HPDE6-E6E7 (cell line): ENCODE measurements around the gene GRID2.

Experiments
- DNase-seq: peaks from one replicate; pipeline ENCODE4 v3.0.0; 2011; ENCODE audit warnings: missing footprints; ENCODE audit errors: extremely low spot score

GRID2 gene

DNA sequence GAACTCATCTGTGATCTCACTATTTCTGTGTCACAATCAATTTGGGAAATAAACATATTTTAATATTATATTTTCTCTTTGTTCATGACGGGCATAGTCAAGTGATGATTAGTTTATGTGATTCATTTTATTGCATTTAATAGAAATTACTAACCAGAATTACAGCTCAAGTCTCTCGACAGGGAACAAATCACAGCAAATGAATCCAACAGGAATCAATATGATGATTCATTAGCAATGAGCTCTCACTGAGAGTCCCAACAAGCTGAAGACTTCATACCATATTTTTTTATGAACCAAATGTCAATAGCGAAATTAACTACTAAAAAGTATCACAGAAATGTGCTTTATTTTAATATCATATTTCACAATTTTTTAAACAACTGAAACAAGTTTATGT lies 649.7 kb downstream of the GRID2 start:
- no peak for DNase-seq

DNA sequence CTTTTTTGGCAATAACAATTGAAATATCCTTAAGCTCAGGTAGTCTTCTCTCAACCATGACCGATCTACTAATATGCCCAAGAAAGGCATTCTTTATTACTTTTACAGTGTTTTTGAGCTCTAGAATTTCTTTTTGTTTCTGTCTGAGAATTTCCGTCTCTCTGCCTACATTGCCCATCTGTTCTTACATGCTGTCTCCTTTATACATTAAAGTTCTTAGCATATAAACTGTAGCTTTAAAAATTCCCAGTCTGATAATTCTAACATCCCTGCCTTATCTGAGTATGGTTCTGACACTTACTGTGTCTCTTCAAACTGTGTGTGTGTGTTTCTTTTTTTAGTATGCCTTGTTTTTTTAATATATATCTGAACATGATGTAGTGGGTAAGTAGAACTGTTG lies 658.1 kb downstream of the GRID2 start:
- no peak for DNase-seq

DNA sequence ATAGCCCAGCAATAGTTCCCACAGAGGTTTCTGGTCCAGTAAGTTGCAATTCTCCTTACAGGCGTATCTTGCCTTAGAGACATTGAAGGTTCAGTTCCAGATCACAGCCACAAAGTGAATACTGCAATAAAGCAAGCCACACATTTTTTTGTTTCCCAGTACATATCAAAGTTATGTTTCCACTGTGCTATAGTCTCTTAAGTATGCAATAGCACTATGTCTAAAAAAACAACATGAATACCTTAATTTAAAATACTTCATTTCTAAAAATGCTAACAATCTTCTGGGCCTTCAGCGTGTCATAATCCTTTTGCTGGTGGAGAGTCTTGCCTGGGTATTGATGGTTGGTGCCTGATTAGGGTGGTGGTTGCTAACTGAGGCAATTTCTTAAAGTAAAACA lies 659.1 kb downstream of the GRID2 start:
- DNase-seq = no peak

DNA sequence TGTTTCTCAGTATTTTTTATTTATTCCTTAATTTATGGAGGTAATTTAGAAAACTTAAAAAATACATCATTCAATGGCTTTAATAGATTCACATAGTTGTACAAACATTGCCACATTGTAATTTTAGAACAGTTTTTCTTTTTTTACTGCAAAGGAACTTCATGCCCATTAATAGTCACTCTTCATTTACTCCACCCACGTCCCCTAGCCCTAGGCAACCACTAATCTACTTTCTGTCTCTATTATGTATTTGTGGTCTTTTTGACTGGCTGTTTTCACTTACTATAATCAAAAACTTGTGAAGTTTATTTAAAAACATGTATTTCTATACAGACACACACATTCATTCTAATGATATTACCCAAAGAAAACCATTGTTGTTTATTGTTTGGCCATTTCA lies 664.8 kb downstream of the GRID2 start:
- DNase-seq = no peak

DNA sequence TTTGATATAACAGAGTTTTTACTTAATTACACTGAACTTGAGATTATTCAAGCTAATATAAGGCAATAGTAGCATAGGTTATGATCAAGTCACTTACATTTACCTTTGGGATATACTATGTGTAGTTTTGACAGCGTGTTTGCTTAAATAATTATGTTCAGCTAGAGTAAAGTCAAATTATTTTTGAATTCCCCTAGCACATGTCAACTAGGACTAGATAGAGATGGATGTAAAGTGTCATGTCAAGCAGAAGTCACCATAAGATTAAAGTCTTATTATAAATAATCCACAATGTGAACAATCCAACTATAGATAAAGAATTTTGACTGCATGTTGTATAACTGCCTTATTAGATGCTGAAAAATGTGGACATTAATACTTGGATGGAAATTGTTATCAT lies 665.2 kb downstream of the GRID2 start:
- DNase-seq = no peak

DNA sequence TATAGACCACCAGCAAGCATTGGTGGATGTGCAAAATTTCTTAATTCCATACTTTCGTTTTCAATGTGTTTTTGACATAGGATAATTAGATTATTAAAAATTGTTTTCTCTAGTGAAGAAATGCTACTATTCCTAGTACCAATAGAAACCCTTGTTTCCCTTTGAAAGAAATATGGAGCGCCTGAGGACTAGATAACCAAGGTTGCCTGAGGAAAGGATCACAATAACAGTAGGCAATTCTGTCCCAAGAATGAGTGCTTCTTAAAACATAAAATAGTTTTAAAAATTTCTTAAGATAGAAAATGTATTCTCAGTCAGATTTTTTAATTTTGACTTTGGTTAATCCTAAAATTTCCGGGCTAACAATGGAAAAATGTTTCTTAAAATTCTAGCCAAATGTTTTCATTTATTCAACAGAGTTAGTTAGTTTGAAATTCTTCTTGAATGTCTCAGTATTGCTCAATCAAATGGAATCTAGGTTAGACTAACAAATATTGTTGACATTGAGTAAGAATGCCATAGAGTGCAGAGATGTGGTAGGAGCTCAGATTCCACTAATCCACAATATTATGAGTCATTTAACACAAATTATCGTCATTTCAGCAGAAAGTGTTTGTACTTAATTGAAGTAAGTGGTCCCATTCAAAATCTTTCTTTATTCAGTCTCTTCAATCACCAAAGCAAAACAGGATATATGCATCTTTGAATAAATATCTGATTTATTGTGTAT lies 666.0 kb downstream of the GRID2 start:
- peak; percentile 46 for DNase-seq

DNA sequence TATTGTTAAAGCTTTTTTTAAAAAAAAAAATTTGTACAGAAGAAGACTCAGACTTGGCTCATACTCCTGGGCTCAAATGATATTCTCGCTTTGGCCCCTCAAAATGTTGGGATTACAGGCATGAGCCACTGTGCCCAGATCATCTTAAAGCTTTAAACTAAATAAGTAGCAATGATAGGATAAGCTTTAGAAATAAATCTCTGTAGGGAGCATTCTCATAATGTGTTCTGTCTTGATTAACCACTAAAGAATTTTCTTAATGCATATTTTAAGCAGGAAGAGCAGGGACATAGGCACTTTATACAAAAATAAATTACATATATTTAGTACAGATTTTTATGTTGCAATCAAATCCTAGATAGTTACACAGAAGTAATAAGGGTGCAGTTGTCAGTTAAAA lies 667.2 kb downstream of the GRID2 start:
- DNase-seq = no peak

DNA sequence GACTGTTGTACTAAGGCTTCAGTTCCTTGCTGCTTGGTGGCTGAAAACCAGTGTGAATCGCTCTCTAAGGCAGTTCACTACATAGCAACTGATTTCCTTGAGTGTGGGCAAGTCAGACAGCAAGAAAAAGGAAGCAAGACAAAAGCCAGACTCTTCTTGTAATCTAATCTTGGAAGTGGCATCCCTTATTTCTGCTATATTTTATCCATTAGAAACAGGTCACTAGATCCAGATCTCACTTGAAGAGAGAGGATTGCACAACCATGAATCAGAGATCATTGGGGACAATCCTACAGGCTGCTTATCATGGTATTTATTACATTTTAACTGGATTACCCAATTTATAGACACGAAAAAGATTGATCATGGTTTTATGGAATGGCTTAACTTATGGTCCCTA lies 684.5 kb downstream of the GRID2 start:
- DNase-seq = no peak

DNA sequence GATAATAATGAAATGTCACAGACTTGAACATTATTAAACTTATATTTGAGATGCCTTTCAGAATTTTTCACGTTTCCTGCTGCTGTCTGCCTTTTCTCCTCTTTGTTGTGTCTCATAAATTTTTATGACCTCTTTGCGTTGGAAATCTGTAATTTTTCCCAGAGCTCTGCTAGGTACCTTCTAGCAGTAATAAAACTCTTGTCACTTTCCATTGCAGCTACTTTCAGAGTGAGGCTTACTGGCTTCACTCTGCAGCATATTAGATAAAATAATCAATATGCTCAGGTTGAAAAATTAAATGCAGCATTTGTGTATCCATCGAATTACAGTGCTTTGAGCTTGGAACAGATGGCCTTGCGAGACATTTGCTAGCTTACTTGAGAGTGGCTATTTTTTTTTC lies 689.0 kb downstream of the GRID2 start:
- no peak for DNase-seq

DNA sequence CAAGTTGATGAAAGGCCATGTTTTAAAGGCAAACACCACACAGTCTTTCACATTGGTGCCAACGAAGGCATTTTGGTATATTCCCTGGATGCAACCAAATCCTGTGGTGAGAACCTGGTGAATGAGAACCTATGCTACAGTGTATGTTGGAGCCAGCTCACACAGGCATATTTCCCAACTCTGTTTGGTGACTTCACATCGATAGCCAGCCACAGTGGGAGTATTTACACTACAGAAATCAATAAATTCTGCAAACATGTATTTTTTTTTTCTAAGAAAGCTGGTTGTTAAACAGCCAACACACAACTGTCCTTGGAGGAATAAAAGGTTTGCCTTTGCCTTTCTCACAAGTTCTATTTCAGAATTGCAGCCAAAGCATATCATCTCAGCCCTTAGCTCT lies 691.0 kb downstream of the GRID2 start:
- no peak for DNase-seq

DNA sequence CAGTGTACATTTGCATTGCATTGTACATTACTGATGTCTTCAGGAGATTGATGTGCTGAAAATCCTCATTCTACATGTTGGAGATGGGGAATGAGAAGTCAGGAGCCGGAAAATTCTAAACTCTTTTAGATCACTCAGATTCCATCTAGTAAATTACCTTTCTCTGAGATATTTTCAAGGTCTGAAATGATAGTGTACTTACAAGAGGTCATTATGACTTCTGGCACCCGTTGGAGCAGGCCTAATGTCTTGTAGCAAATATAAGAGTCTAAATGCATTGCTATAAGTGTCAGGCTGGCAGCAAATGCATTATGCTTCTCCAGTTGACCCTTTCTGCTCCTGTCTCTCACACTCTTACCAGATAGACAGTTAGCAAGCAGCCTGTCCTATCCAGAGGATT lies 692.8 kb downstream of the GRID2 start:
- DNase-seq = no peak

DNA sequence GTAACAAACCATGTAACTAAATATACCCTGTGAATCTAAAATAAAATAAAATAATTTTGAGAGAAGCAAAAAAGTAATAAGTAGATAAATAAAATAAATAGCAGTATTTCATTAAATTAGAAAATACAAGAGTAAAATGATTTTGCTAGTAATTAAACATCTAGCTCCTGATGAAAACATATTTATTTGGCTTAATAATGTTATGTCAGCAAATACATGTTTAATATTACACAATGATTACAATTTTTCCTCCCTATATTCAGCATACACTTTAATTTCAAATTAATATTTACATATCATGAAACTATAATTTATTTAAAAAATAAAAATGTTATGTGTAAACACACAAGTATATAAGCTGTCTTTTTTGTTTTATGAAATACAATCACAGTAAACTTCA lies 697.1 kb downstream of the GRID2 start:
- no peak for DNase-seq

DNA sequence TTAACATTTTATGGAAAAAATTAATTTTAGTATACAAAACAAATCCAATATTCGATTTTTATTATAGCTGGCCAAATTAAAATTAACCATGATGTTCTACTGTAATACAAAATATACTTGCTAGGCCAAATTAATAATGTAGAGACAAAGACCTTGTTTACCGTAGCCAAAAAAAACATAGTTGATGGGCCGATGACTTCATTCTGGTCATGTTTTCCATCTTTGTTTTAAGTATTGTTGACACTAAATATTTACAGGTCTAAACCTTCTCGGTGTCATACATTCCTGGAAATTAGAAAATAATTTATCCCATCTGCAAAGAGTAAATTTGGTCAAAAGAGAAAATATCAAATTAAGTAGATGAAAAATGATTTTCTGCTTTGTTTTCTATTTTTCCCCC lies 698.5 kb downstream of the GRID2 start:
- DNase-seq = no peak

DNA sequence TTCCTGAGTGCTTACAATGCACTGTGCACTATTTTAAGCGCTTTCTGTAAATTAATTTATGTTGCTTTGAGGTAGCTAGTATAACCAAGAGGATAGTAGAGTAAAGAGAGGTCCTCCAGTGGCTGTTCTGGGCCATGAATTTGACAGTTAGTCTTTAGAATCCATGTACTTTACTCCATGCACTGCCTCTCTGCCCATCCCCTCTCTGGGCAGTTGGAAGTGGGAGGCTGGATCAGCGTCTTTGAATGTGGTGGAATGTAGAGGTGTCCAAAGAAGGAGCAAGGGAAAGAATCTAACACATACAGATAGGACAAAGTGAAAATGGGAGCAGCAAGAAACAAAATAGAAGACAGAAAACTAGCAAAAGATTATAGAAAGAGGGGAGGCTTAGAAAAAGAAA lies 712.6 kb downstream of the GRID2 start:
- DNase-seq = no peak

DNA sequence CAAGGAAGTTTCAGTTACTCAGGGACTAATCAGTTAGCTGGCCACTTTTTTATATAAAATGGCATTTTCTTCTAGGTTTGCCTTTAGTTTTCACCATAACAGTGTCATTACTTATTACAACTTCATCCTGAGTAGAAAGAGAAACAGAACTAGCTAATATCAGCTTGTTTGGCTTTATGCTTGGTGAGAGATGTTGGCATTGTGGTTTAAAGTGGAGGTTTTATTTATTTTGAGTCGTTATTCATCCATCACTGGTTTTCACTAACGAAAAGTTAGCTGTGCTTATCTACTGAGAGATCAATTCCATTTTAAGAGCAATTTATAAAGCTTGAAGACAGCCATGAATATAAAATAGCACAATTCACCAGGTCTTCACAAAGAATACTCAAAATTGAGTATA lies 714.5 kb downstream of the GRID2 start:
- DNase-seq = no peak

DNA sequence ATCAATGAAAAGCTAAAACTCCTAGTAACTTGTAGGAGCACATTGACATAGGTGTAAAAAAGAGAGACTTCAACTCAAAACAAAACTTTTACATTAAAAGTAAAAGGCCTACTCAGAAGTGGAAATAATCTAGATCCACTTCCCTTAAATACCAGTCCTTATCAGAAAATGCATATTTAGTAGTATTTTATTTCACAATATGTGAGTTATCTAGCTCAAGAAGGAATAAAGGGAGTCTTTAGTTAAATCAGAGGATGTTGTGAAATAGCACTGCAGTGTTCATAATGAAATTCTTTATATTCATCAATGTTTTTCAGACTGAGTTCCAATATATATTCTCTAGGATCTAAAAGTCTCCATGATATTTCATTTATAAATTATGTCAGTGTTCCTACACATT lies 715.0 kb downstream of the GRID2 start:
- no peak for DNase-seq

DNA sequence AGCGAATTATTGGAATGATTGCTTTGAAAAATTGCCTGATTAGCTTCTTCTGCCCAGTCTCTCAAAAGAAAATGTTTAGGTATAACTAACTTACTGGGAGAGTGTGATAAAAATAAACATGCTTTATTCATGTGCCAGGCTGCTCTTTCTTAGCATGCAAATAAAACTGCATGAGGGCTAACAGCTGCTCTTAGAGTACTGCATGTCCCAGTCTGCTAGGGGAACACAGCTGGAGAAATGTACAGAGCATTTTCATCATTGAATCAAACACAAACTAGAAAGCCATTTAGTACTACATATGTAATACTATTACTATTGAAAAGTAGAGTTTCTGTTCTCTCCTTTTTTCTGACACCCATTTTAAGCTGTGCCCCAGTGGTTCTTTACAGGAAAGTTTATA lies 726.0 kb downstream of the GRID2 start:
- DNase-seq = no peak

DNA sequence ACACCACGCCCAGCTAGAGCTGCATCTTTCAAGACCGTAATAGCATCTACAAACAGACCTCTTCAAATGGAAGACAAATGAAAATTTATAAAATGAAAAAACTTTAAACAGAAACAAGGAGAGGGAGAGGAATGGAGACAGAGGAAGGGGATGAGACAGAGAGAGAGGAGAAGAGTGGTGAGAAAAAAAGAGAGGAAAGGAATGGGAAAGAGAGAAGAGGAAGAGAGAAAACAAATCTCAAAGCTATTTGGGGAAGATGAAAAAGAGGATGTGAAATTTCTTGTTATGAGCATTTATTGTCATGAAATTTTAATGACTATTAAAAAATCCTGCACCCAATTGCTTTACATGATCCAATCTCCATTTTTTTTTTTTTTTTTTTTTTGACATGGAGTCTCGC lies 726.9 kb downstream of the GRID2 start:
- no peak for DNase-seq

DNA sequence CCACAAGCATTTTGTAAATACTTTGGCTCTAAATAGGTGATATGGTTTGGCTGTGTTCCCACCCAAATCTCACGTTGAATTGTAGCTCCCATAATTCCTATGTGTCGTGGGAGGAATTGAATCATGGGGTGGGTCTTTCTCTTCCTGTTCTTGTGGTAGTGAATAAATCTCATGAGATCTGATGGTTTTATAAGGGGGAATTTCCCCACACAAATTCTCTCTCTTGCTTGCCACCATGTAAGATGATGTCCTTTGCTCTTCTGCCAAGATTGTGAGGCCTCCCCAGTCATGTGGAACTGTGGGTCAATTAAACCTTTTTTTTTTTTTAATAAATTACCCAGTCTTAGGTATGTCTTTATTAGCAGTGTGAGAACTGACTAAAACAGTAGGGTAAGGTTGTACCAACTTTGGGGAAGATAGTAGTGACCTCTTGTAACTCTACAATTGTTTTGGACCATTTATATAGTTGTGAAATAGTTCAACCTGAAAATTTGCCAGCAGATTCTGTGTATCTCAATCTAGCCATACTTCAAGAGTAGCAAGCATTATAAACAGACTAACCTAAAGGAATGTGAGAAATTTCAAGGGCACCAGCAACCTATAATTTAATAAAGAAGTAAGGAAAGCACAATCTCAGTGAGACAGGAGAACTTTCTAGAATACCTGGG lies 727.8 kb downstream of the GRID2 start:
- DNase-seq = no peak

DNA sequence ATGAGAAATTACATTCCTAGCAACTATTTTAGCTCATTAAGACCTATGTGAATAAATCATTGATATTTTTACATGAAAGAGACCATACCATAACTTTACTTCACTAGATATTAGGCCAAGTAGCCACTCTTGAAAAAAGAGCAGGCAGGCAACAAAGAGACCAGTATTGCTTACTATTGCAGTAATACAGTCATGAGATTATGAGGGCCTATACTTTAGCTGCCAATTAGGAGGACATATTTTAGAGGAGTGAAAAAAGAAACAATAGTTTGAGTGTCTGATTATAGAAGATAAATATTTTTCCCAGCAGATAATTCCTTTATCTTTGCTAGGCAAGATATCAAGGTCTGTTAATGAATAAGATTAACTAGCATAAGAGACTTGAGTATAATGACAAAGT lies 739.0 kb downstream of the GRID2 start:
- no peak for DNase-seq

DNA sequence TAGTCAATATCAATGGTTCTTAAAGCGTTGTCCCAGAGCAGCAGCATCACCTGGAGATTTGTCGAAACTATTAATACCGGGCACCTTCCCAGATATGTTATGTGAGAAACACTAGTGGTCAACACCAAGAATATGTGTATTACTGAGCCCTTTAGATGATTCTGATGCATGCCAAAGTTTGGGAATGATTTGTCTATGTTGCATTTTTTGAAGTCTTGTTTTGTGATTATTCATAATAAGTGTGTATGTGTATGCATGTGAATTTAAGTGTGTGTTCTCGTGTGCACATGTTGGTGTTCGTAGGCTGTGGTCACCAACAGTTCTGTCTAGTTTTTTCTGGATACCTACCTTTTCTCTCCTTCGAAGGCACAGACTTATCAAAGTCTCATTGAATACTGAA lies 749.4 kb downstream of the GRID2 start:
- DNase-seq = no peak

DNA sequence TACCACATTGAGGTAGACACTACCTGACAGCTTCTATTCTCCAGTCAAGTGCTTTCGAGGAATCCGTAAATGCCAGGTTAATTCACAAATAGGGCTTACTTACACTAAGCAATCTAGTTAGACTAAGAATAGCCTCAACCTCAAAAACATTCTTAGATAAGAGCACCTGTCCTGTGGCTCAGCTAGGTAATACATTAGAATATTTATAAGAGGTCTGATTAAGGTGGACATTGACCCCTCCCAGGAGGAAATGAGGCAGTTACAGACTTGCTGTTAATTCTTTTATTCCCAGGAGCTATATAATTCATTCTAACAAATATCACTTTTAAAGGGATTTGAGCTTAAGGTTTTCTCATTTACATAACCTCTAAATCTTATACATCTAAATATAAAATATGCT lies 758.1 kb downstream of the GRID2 start:
- no peak for DNase-seq

DNA sequence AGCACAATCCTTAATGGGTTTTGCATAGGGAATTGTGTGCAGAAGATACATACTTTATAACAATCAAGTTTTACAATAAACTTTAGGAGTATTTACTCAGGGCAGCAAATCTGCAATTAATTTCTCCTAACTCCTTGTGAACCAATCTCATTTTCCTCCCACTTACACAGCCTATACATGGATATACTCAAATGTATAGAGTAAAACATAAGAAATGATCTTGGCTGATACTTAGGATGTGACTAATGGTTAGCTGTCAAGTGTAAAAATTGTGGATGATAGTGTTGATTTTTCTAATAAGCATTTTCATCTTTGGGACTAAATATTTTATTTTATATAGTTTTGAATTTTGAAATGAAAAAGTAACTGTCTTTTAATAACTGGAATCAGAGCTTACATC lies 759.6 kb downstream of the GRID2 start:
- no peak for DNase-seq

DNA sequence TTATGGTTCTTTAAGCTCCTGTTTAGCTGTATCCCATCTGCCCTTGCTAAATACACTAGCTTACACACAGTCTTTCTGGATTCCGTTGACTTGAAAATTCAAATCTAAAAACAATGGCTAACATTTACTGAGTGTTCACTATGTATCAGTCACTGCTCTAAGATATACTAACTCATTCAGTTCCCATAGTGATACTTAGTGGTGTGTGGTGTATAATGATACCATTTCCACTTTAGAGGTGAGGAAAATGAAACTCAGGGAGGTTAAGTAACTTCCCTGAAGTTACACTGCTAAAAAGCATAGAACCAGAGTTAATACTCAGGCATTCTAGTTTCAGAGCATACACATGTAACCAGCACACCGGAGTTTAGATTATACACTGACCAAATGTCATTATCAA lies 762.0 kb downstream of the GRID2 start:
- DNase-seq = no peak
